MV-4-11 (cell line): Measurements from ENCODE around the gene TRAPPC8.

ENCODE experiments used
- DNase-seq: peaks from one replicate; lab custom pipeline; 2025; lab: John Stamatoyannopoulos, UW

TRAPPC8 gene

DNA sequence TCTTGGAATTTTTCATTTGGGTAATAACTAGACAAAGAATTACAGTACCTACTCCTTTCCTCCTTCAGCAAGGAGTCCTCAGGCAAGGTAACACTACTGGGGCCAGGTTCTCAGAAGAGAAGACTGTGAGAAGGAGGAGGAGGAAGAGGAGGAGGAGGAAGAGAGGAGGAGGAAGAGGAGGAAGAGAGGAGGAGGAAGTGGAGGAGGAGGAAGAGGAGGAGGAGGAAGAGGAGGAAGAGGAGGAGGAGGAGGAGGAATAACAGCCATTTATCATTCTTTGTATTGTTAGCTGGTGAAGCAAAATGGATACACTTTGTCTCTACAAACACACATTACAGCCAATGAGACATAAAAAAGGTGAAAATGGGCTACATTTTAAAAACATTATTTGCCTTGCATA, 149.4 kb downstream of the TRAPPC8 start:
- DNase-seq, result no peak

GRCh38 chr18:31792580-31792911, 150.4 kb downstream of the TRAPPC8 start:
- DNase-seq, result no peak

- DNase-seq, result peak; percentile 98
Observed at GRCh38 chr18:31791817-31792579, 150.9 kb downstream of the TRAPPC8 start.

DNA sequence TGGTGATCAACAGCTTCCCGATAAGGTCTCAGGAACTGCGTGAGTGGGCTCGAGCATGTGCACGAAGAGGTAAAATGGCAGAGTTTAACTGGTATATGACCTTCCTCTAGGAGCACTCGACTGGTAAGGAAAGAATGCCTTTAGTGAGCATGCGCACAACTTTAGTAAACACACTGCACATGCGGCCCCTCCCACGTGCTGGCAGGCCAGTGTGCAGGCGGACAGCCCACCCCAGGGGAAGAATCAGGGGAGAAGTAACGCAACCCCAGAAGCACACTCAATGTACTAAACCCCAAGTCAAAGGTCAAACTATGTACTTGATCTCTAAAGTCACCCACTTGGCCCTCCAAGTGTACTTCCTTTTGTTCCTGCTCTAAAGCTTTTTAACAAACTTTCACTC, 153.5 kb downstream of the TRAPPC8 start:
- DNase-seq, result peak; percentile 32

DNA sequence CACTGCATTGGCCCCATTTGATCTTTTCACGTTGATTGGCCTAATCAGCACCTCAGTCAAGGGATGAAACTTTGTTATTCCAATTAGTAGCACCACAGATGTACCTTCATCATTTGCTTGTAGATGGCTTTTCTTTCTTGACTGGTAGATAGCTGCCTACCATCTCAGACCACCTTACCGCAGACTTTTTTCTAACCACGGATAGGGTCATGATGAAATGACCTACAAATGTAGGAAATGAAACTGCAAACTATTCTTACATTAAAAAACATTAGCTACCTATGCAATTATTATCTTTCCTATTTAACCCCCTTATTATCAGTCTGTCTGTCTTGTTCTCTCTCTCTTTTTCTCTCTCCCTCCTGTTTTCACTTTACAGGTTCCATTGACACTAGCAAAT, 159.9 kb downstream of the TRAPPC8 start:
- peak; percentile 73 for DNase-seq
